Heart left ventricle (tissue), 13 donors: ENCODE measurements around the gene LCNL1.

Source experiments
- POLR2A ChIP-seq, 2 donors: fragments of 450-650 bp; IDR thresholded peaks; one replicate each; pipeline ENCODE4 v1.6.1; 2017; ENCODE audit warnings: antibody characterized with exemption in 2 of 2, mild to moderate bottlenecking in 2 of 2, moderate library complexity in 2 of 2
- TF ChIP-seq, protein P1 (sequence below), 12 donors: fragments of 200-600 bp; sonication (generic) in 4 of 12; IDR thresholded peaks; one replicate each; pipeline versions ENCODE4 v1.5.0 to v1.8.0; 2018 to 2022; ENCODE audit warnings: antibody characterized with exemption in 12 of 12, mild to moderate bottlenecking in 5 of 12
- donor health status: ischemic (EF 13 %, LVEDD 7.1; RV severe dilation, severe dysfunction).
- donor health status: DM: no; HTN: yes; CAD: no.
- donor health status: DM: no; HTN: no; CAD: no.
- donor health status: ischemic (EF 25% LVEDD 6.9; RV normal size, moderate dysfunction).
- donor health status: ischemic (EF 25% LVEDD 5.7; RV mildly dilated, moderate dysfunction).
- donor health status: ischemic (EF 35%, LVEDD 5.7; RV mildly dilated, moderate dysfunction).
- donor health status: nonischemic (EF 11% LVEDD 7.7; RV severe dilation, severe dysfunction).
- donor health status: DM: yes; HTN: yes; CAD: no.
- donor health status: PGD.
- donor health status: ischemic (EF 29% LVEDD 5.4; RV normal size, mild dysfunction).
- donor health status: nonischemic (EF 23%, LVEDD 6.1; RV moderate dilation, normal function).

DNA sequence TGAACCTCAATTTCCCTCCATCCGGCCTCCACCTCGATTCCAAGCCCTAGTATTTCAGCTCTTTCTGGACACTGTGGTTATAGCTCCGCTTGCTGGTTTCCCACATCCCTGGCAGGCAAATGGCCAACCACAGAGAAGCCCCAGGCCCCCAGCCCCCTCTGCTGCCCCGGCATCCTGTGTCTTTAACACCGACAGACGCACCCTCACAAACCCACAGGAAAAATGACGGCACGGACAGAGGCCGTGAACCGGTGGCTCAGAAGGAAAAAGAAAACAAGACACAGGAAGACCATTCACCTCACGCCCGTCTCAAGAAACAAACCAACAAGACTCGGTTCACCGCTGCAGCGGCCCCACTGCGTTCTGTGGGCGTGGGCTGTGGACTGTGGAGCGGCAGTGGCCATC, 15.0 kb downstream of the LCNL1 start:
- TF ChIP-seq, protein P1, sequence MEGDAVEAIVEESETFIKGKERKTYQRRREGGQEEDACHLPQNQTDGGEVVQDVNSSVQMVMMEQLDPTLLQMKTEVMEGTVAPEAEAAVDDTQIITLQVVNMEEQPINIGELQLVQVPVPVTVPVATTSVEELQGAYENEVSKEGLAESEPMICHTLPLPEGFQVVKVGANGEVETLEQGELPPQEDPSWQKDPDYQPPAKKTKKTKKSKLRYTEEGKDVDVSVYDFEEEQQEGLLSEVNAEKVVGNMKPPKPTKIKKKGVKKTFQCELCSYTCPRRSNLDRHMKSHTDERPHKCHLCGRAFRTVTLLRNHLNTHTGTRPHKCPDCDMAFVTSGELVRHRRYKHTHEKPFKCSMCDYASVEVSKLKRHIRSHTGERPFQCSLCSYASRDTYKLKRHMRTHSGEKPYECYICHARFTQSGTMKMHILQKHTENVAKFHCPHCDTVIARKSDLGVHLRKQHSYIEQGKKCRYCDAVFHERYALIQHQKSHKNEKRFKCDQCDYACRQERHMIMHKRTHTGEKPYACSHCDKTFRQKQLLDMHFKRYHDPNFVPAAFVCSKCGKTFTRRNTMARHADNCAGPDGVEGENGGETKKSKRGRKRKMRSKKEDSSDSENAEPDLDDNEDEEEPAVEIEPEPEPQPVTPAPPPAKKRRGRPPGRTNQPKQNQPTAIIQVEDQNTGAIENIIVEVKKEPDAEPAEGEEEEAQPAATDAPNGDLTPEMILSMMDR (IDR thresholded peaks at IDR 0.05), result peak in 9 of 12 donors; percentile 6 to 33 (median 13)
- no peak for TF ChIP-seq POLR2A (IDR thresholded peaks at IDR 0.05)
